HG03558 (cell line): ENCODE results near the gene MMP17.

ENCODE experiments used
- ATAC-seq: cut with Tn5 transposase; IDR thresholded peaks from one replicate; pipeline ENCODE4 v1.9.1; 2021; ENCODE audit warnings: moderate number of reproducible peaks; ENCODE audit not compliant: unreplicated experiment; ENCODE audit errors: extremely low read depth

The MMP17 gene

DNA sequence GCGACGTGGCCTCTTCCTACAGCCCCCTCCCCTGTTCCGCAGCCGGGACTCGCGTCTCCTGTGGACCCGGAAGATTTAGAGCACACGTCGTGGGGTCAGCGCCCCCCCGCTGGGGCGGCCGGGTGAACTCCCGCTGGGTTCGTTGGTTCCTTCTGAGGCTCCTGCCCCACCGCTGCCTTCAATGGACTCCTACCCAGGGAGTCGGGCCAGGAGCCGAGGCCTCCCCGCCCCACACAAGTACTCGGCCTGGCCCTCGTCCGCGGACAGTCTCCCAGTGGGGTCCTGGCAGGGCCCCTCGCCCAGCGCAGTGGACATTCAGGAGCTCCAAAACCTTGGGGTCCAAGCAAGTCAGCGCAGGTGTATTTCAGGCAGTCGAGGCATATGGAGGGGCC lies 1.2 kb downstream of the MMP17 start:
- no peak for ATAC-seq

GRCh38 chr12:131829791-131830334 lies 1.7 kb downstream of the MMP17 start:
- ATAC-seq, result no peak

DNA sequence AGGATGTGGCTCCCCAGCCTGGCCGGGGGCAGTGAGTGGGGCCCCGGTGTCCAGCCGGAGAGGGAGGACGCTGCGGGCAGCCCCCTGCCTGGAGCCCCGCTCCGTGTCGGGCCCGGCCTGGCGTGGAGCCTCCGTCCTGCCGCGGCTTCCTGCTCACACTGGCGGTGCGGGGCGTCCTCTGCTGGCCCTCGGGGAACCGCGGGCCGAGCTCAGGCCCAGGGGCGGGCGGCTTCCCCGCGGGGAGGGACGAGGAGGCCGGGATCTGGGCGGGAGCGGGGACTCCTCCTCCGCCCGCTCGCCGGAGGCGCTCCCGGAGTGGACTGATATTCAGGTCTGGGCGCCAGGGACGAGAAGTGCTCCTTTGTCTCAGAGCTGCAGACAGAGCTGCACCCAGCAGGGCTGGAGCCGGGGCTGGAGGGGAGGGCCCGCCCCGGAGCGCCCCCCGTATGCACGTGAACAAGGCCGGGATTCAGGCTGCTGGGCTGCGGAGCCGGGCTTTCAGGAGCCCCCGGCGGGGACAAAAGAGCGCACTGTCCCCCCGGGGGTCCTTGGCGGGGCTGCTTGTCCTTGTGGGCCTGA lies 2.2 kb downstream of the MMP17 start:
- no peak for ATAC-seq

DNA sequence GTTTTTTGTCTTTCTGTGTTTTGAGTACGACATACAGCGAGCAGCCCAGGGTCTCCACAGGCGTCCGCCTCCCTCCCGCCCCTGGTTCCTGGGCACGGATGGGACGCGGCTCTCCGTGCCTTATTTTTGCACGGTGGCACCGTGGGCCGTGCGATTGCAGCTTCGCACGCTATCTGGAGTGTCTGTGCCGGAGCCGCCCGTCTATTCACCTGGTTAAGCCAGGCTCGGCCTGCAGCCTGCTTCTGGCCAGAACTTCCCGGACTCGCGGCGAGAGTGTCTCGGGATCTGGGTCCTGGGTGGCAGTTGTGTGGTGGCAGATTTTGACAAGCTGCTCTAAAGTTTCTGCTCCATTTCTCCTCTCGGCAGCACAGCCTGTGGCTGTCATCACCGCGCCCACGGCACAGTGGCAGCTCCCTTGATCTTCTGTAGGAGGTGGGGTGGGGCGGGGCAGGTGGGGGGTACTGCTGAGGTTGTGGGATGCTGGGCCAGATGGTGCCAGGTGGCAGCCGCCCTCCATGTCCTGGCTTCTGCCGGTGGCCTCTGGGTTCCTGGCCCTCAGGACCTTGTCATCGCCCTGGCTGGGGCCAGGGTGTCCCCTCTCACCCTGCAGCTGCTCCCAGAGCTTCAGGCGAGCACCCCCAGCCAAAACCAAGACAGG lies 2.9 kb downstream of the MMP17 start:
- ATAC-seq, result no peak

- no peak for ATAC-seq
These were observed 3.4 kb downstream of the MMP17 start for GRCh38 chr12:131831635-131832041.

- no peak for ATAC-seq
These were observed 4.4 kb downstream of the MMP17 start for GRCh38 chr12:131832321-131833231.

DNA sequence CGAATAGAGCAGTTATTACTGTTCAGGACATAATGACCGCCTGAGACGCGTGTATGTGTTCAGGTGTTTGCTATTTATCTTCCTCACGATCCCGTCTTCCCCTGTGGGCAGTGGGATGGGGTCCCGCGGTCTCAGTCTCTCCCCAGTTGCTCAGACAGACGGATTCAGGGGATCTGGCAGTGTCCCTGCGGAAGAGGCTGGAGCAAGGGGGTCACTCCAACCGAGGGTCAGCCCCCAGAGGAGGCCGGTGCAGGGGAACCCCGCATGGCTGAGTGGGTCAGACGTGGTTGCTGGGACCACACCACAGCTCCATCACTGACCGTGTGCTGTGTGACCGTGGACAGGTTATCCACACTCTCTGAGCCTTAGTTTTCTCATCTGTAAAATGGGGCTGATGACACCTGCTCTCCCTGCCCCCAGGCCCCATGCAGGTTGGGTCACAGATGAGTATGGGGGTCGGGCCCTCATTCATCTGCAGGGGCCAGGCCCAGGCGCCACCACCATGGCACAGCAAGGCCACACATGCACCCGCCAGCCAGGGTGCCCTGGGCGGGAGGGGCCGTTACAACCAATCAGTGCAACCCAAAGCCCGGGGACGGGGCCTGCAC lies 5.2 kb downstream of the MMP17 start:
- no peak for ATAC-seq

DNA sequence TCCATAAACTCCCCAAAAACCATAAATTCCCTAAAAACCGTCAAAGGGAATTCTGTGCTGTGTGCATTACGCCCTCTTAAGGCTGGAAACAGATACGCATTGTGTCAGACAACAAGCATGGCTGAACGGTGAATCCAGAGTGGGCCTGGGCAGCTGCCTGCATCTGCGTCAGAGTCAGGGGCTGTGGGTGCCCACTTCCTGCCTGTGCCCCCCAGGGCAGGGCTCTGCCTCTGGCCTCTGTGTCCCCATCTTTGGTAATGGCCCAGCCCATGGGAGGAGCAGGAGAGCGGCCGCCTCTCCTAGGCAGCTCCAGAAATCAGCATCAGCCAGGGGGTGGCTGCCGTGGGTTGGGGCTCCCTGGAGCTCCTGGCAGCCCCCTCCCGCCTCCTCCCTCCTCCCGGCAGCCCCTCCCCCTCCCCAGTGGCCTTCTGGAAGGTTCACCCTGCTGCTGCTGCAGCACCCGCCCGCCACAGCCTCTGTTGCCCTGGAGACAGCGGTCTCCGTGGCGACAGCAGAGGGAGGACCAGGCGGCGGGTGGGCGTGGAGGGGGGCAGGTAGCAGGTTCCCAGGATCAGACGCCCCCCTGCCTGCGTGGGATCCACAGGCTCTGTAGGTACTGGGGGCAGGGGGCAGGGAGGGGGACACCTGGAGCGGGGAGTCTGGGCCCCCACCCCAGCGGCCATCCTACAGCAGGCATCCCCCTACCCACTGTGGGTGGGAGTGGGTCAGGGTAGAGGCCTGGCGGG lies 5.9 kb downstream of the MMP17 start:
- ATAC-seq, result no peak

GRCh38 chr12:131834798-131835615 lies 6.8 kb downstream of the MMP17 start:
- no peak for ATAC-seq

GRCh38 chr12:131835616-131836171 lies 7.5 kb downstream of the MMP17 start:
- ATAC-seq, result no peak

GRCh38 chr12:131836193-131836592 lies 8.0 kb downstream of the MMP17 start:
- no peak for ATAC-seq

DNA sequence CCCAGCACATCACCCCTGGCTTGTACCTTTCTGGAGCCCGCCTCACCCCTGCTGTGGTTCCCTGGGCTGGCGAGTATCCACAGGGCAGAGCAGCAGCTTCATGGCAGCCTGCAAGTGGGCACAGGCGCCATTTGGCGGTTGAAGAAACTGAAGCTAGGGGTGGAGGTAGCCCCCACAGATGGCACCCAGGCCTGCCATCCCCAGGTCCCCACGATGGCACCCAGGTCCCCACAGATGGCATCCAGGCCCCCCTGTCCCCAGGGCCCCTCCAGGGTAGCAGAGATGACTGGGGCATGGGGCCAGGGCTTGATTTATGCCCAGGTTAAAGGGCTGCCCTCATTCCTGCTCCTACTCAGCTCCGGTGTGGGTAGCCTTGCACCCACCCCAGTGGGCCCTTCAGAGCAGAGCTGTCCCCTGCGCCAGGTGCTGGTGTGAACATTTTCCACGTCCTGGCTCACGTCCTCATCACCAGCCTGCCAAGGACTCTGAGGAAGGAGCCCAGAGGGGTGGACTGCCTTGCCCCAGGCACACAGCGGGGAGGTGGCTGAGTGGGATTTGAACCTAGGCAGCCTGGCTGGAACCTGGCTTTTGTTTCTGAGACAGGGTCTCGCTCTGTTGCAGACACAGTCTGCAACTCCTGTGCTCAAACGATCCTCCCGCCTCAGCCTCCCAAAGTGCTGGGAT lies 8.7 kb downstream of the MMP17 start:
- ATAC-seq, result no peak

- no peak for ATAC-seq
These were observed 12.6 kb downstream of the MMP17 start for GRCh38 chr12:131840643-131841416.

DNA sequence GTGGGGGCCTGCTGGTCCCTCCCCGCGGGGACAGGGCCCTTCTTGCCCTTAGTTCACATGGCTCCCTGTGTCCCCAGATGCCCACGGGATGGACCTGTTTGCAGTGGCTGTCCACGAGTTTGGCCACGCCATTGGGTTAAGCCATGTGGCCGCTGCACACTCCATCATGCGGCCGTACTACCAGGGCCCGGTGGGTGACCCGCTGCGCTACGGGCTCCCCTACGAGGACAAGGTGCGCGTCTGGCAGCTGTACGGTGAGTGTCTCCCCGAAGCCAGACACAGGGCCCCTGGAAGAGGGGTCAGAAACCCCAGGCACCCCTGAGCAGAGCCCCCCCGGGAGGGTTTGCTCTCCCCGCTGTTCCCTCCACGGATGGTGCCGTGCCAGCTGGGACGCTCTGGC lies 13.4 kb downstream of the MMP17 start:
- ATAC-seq, result no peak

DNA sequence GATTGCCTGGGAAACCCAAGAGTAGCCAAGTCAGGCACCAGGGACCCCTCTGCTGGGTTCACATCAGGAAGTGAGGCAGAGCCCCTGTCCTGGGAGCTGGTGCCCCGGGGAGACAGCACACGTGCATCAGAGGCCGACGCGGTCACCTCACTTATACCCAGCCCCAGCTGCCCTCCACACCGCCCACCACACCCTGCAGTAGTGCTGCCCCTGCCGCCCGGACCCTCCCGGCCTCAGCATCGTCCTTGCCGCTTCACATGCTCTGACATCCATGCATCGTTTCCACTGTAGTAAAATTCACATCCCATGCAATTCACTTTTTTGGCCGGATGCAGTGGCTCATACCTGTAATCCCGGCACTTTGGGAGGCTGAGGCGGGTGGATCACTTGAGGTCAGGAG lies 14.0 kb downstream of the MMP17 start:
- ATAC-seq, result no peak

GRCh38 chr12:131843527-131843926 lies 15.3 kb downstream of the MMP17 start:
- ATAC-seq, result no peak

DNA sequence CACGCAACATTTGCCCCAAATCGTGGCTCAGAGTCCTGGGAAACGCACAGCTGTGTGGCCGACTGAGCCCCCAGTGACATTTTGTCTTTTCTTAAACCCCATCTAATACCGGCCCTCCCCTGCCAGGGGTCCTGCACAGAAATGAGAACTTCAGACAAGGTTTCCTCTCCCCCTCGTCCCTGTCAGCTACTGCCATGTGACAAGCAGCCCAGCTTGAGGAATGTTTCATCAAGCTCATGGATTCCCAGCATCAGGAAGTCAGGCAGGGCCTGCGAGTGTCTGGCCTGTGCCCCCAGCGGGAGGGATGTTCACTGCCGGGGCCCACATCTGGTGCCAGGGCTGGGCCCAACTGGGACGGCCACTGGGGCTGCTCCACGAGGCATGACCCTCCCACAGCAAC lies 15.9 kb downstream of the MMP17 start:
- no peak for ATAC-seq

DNA sequence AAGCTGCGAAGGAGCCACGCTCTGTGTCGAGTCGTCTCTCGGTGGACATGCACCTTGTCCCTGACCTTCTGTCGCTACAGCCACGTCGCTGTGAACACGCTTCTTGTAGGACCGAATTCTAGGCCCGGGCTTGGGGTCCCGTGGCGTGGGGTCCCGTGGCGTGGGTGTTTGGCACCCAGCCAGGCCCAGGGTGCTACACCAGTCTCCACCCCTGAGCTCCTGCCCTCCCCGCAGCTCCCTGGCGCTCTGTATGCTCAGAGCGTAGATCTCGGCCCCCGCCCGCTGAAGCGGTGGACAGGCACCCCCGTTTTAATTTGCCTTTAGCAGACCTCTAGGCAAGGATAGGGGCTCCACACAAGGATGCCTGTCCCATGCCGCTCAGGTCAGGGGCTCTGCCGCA lies 16.5 kb downstream of the MMP17 start:
- ATAC-seq, result no peak
